ENCODE results near the gene OR2M4. TPM values are rescaled to one million over a fixed set of nuclear protein-coding genes. Genes with fewer than 3 reads are reported as not detected.

The OR2M4 gene, protein sequence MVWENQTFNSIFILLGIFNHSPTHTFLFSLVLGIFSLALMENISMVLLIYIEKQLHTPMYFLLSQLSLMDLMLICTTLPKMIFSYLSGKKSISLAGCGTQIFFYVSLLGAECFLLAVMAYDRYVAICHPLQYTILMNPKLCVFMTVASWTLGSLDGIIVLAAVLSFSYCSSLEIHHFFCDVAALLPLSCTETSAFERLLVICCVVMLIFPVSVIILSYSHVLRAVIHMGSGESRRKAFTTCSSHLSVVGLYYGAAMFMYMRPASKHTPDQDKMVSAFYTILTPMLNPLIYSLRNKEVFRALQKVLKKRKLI
- not detected for total RNA-seq
- long read RNA-seq = 0 reads

DNA sequence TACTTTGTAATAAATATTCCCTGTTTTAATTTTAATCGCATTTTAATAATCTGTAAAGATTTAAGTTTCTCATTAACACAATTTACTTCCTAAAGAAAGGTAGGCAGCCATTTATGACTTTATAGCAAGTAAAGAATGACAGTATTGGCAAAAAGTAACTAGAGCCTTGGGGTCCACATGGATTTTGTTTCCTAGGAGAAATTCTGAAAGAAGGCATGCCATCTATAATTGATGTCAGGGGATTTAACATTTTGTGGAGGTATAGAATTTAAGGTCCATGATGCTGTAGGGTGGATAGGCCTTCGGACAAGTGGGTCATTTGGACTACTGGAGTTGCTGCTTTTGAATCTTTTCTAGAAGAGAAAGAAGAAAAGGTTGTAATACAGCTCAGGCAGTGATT lies at the start of gene OR2M4:
OR2M4 (plus strand) TSS at position 301 of the 400 bp plus-strand sequence. CDS start 7,512 bp downstream, outside the sequence.
- TF ChIP-seq CTCF (IDR thresholded peaks at IDR 0.05) = no peak
- H3K36me3 ChIP-seq = no peaks in the 10 kb centered on the region
- no peaks in the 10 kb centered on the region for H3K9me3 ChIP-seq
- ATAC-seq (no peak), DNase-seq (no peak)
- H3K4me1 ChIP-seq = no peaks in the 10 kb centered on the region
- intact Hi-C loops (cut with DNase I) = no loop called here
- H3K4me3 ChIP-seq = no peak within 1 kb of the TSS
- H3K27ac ChIP-seq = no peak within 1 kb of the TSS
- H3K27me3 ChIP-seq = no peaks in the 10 kb centered on the region

- H3K4me1 ChIP-seq = no peaks in the 10 kb centered on the region
- no peak overlapping the region for H3K4me3 ChIP-seq
- TF ChIP-seq CTCF (IDR thresholded peaks at IDR 0.05) = no peak
- H3K27me3 ChIP-seq = no peaks in the 10 kb centered on the region
- ATAC-seq (no peak), DNase-seq (no peak)
- no peaks in the 10 kb centered on the region for H3K36me3 ChIP-seq
- no peak overlapping the region for H3K27ac ChIP-seq
- intact Hi-C loops (cut with DNase I) = no loop called here
- H3K9me3 ChIP-seq = no peaks in the 10 kb centered on the region
Measured at GRCh38 chr1:248183996-248184395, 47.2 kb upstream of the OR2M4 start.

DNA sequence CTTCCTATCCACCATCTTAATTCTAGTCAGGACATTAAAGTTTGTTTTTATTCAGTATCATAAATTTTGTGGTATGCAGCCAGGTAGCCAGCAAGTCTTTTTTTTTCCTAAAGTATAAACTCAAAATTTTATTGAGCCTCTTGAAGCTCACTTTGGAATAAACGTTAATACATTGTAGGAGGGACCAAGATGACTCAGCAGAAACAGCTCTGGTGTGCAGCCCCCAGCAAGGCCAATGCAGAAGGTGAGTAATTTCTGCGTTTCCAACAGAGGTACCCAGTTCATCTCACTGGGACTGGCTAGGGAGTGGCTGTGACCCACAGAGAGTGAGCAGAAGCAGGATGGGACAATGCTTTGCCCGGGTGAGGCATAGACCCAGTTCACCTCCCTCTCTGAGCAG lies 43.9 kb upstream of the OR2M4 start:
- TF ChIP-seq CTCF (IDR thresholded peaks at IDR 0.05) = no peak
- no peaks in the 10 kb centered on the region for H3K36me3 ChIP-seq
- no peak overlapping the region for H3K27ac ChIP-seq
- intact Hi-C loops (cut with DNase I) = no loop called here
- no peak overlapping the region for H3K4me3 ChIP-seq
- DNase-seq (no peak), ATAC-seq (no peak)
- no peaks in the 10 kb centered on the region for H3K4me1 ChIP-seq
- H3K9me3 ChIP-seq = no peaks in the 10 kb centered on the region
- H3K27me3 ChIP-seq = no peaks in the 10 kb centered on the region

DNA sequence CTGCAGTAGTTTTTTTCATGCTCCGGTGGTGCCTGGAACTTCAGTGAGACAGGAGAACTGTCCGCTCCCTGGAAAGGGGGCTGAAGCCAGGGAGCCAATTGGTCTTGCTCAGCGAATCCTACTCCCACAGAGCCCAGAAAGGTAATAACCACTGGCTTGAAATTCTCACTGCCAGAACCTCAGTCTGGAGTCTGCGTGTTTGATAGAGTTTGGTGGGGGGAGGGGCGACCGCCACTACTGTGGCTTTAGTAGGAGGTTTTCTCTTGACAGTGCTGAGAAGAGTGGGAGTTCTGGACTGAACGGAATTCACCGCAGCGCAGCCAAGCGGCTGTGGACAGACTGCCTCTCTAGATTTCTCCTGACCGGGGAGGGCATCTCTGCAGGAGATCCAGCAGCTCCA lies 42.2 kb upstream of the OR2M4 start:
- TF ChIP-seq CTCF (IDR thresholded peaks at IDR 0.05) = no peak
- no peak for ATAC-seq
- DNase-seq = no peak
- Histone ChIP-seq H3K4me1 (no peaks in the 10 kb centered on the region), H3K27ac (no peak overlapping the region), H3K27me3 (no peaks in the 10 kb centered on the region), H3K4me3 (no peak overlapping the region), H3K9me3 (no peaks in the 10 kb centered on the region), H3K36me3 (no peaks in the 10 kb centered on the region)
- intact Hi-C loops (cut with DNase I) = no loop called here

- H3K27me3 ChIP-seq = no peaks in the 10 kb centered on the region
- no peaks in the 10 kb centered on the region for H3K4me1 ChIP-seq
- no peaks in the 10 kb centered on the region for H3K9me3 ChIP-seq
- DNase-seq (no peak), ATAC-seq (no peak)
- H3K4me3 ChIP-seq = no peak overlapping the region
- no peak overlapping the region for H3K27ac ChIP-seq
- intact Hi-C loops (cut with DNase I) = no loop called here
- TF ChIP-seq CTCF (IDR thresholded peaks at IDR 0.05) = no peak
- no peaks in the 10 kb centered on the region for H3K36me3 ChIP-seq
Measured at GRCh38 chr1:248194117-248194516, 37.1 kb upstream of the OR2M4 start.

GRCh38 chr1:248196965-248197364 lies 34.3 kb upstream of the OR2M4 start, which contains the start of gene OR2M3:
Gene OR2M3 (plus strand): TSS chr1:248197265. CDS start chr1:248203068, 5,803 bp downstream.
- intact Hi-C loops (cut with DNase I) = no loop called here

More at GRCh38 chr1:248196965-248197364, 34.3 kb upstream of the OR2M4 start, which contains the start of gene OR2M3:
- no peaks in the 10 kb centered on the region for H3K27me3 ChIP-seq
- H3K4me3 ChIP-seq = no peak within 1 kb of the TSS
- no peak within 1 kb of the TSS for H3K27ac ChIP-seq
- H3K36me3 ChIP-seq = no peaks in the 10 kb centered on the region
- H3K4me1 ChIP-seq = no peaks in the 10 kb centered on the region
- ATAC-seq (no peak), DNase-seq (no peak)
- no peaks in the 10 kb centered on the region for H3K9me3 ChIP-seq
- no peak for TF ChIP-seq CTCF (IDR thresholded peaks at IDR 0.05)

Data from upper lobe of right lung (tissue), 1 donor.